ENCODE results near the gene PKDCC.
"Not testable (repeated sequence)": the region's sequence is repeated elsewhere in the genome, so short reads cannot be mapped to it uniquely, and the experiment has no call there.

PKDCC gene

GRCh38 chr2:42064417-42064942 lies 16.7 kb downstream of the PKDCC start:
- no peaks in the 10 kb centered on the region for H3K4me1 Mint-ChIP-seq
- H3K4me3 Mint-ChIP-seq: no peak overlapping the region
- no peaks in the 10 kb centered on the region for H3K9me3 Mint-ChIP-seq
- no peak for DNase-seq
- peaks cover 20% of the 10 kb centered on the region for H3K27me3 Mint-ChIP-seq
- no peak overlapping the region for H3K27ac Mint-ChIP-seq
- ATAC-seq: no peak

- not testable (repeated sequence) for H3K9me3 Mint-ChIP-seq, ATAC-seq, H3K27ac Mint-ChIP-seq
Observed at GRCh38 chr2:42065753-42066152, 17.9 kb downstream of the PKDCC start.

GRCh38 chr2:42067001-42067400 lies 19.2 kb downstream of the PKDCC start:
- H3K27me3 Mint-ChIP-seq: peaks cover 31% of the 10 kb centered on the region
- not testable (repeated sequence) for H3K9me3 Mint-ChIP-seq, H3K27ac Mint-ChIP-seq, ATAC-seq, H3K4me3 Mint-ChIP-seq, H3K4me1 Mint-ChIP-seq, DNase-seq

More at GRCh38 chr2:42065753-42066152, 17.9 kb downstream of the PKDCC start:
- not testable (repeated sequence) for H3K4me1 Mint-ChIP-seq, DNase-seq, H3K4me3 Mint-ChIP-seq
- peaks cover 31% of the 10 kb centered on the region for H3K27me3 Mint-ChIP-seq

DNA sequence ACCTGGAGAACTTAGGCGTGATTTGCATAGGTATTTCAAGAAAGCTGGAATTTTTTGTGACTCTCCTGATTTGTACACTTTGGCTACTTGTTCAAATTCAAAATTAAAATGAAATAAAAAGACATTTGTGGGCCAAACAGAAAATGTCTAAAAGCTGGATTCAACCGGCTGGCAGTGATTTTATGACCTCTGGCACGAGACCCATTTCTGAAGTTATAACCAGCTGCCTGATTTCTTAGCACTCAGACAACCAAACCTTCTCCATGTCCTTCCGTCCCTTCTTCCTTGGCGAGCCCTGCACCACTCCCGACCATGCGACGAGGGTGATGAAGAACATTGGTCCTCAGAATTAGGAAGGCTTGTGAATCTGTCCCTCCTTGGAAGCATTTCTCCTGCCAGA lies 19.7 kb downstream of the PKDCC start:
- H3K4me1 Mint-ChIP-seq: no peaks in the 10 kb centered on the region
- DNase-seq (no peak), ATAC-seq (no peak)
- H3K27ac Mint-ChIP-seq: no peak overlapping the region
- peaks cover 31% of the 10 kb centered on the region for H3K27me3 Mint-ChIP-seq
- no peak overlapping the region for H3K4me3 Mint-ChIP-seq
- H3K9me3 Mint-ChIP-seq: no peaks in the 10 kb centered on the region

DNA sequence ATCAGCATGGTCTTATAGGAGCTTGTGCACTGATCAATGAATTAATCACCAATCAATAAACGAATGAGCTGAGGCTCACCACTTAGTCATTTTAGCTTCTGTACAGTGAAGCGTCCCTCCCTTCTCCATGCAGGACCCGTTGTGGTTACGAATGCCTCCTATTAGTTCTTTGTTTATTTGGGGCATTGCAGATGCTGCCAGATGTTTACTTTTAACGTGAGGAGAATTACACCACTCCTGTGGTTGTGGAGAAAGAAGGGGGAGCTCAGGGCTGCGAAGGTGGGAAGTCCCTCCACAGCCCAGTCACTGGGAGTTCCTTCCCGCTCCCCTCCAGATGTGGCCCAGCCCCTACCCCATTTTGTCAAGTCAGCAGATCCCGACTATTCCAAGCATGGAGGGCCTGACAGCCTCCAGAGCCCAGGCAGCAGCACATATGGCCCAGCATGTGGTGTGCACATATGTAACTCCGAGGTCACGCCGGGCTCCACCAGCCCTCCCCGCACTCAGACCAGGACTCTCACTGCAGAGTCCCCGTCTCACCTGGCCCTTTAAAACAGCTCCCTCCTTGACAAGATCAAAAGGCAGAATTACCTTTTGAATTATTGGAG lies 20.9 kb downstream of the PKDCC start:
- peaks cover 31% of the 10 kb centered on the region for H3K27me3 Mint-ChIP-seq
- no peak overlapping the region for H3K27ac Mint-ChIP-seq

GRCh38 chr2:42069568-42069967 lies 21.7 kb downstream of the PKDCC start:
- DNase-seq: no peak
- H3K9me3 Mint-ChIP-seq: no peaks in the 10 kb centered on the region
- H3K27me3 Mint-ChIP-seq: peaks cover 31% of the 10 kb centered on the region
- no peak overlapping the region for H3K27ac Mint-ChIP-seq
- H3K4me1 Mint-ChIP-seq: no peaks in the 10 kb centered on the region
- H3K4me3 Mint-ChIP-seq: no peak overlapping the region
- no peak for ATAC-seq

More for the DNA sequence above, 20.9 kb downstream of the PKDCC start:
- Mint-ChIP-seq H3K4me1 (no peaks in the 10 kb centered on the region), H3K4me3 (no peak overlapping the region), H3K9me3 (no peaks in the 10 kb centered on the region)
- ATAC-seq (no peak), DNase-seq (no peak)

DNA sequence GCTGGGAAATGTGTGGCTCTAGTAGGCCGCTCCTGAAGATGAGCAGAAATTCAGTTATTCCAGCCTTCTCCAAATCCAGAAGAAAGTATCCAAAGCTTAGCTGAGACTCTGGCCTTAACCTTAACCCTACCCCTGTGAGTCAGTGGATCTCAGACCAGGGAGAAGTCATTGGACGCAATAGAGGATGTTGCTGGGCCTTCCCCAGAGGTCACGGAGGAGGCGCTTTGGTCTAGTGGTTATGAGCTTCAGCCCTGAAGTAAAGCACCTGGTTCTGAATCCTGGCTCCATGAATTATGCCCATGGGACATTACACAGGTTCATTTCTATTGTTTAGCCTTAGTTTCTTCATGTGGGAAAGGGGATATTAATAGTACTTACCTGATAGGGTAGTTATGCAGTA lies 24.0 kb downstream of the PKDCC start:
- no peak for ATAC-seq
- no peaks in the 10 kb centered on the region for H3K4me1 Mint-ChIP-seq

GRCh38 chr2:42072349-42073118 lies 24.7 kb downstream of the PKDCC start:
- Mint-ChIP-seq H3K27ac (no peak overlapping the region), H3K4me1 (no peaks in the 10 kb centered on the region), H3K4me3 (no peak overlapping the region), H3K9me3 (peaks cover 0 to 8% of the 10 kb centered on the region in 2 donors), H3K27me3 (peaks cover 43% of the 10 kb centered on the region)
- DNase-seq (no peak), ATAC-seq (no peak)

More for the DNA sequence above, 24.0 kb downstream of the PKDCC start:
- Mint-ChIP-seq H3K27ac (peak overlapping the region in 1 of 2 donors; percentile 35), H3K27me3 (peaks cover 36% of the 10 kb centered on the region), H3K9me3 (peaks cover 0 to 8% of the 10 kb centered on the region in 2 donors), H3K4me3 (no peak overlapping the region)
- DNase-seq: no peak

DNA sequence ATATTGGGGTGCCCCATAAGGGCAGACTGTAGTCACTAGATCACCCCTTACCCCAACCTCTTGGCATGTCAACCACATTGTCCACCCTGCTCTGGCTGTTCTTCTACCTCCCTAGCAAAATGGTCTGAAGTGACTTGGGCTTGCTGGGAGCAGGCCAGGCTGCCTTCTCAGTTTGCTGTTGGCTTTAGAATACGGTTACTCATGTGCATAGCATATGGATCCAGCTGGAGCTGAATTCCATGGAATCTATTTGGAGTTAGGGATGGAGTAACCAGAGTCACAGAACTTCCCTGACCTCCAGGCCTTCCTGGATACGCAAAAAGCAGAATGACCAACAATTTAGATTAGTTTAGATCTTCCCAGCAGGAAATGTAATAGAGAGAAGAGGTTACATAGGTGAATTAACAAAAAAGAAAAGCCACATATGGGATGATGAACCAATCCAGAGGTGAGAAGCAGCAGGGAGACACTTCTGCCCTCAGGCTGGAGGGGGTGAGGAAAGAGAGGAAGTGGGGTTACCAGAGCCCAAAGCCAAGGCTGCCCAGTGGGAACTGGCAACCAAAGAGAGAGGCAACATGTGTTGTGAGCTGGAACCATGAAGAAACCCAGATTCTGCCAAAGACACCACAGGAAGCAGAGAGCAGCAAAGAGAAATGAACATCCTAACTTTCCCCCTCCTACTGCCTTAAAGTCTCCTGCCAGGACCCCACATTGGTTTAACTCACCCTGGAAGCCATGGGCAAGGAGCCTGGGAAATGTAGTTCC lies 26.1 kb downstream of the PKDCC start:
- Mint-ChIP-seq H3K27ac (peak overlapping the region in 1 of 2 donors; percentile 27), H3K27me3 (peaks cover 37% of the 10 kb centered on the region), H3K4me1 (no peaks in the 10 kb centered on the region), H3K9me3 (peaks cover 0 to 8% of the 10 kb centered on the region in 2 donors), H3K4me3 (no peak overlapping the region)
- no peak for ATAC-seq
- DNase-seq: no peak

DNA sequence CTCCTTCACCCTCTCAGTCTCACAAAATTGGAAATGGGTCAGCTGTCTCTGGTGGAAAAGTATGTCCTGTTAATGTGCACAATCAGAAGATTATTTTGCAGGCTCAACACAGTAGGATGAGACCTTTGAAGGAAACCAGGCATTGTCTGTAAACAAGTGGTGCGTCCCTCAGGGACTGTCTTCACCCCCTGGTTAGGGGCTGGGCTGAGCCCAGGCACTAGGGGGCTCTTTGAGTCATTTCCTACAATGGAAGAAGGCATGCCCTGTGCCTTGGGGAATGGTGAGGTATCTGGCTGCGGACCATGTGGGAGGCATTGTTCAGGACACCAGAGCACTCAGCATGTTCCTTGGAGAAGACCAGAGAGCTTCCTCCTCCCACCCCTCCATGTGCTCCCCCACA lies 26.8 kb downstream of the PKDCC start:
- no peak overlapping the region for H3K4me3 Mint-ChIP-seq
- H3K9me3 Mint-ChIP-seq: peaks cover 0 to 8% of the 10 kb centered on the region in 2 donors
- ATAC-seq: no peak
- peaks cover 37% of the 10 kb centered on the region for H3K27me3 Mint-ChIP-seq
- H3K4me1 Mint-ChIP-seq: no peaks in the 10 kb centered on the region
- no peak for DNase-seq
- H3K27ac Mint-ChIP-seq: no peak overlapping the region

DNA sequence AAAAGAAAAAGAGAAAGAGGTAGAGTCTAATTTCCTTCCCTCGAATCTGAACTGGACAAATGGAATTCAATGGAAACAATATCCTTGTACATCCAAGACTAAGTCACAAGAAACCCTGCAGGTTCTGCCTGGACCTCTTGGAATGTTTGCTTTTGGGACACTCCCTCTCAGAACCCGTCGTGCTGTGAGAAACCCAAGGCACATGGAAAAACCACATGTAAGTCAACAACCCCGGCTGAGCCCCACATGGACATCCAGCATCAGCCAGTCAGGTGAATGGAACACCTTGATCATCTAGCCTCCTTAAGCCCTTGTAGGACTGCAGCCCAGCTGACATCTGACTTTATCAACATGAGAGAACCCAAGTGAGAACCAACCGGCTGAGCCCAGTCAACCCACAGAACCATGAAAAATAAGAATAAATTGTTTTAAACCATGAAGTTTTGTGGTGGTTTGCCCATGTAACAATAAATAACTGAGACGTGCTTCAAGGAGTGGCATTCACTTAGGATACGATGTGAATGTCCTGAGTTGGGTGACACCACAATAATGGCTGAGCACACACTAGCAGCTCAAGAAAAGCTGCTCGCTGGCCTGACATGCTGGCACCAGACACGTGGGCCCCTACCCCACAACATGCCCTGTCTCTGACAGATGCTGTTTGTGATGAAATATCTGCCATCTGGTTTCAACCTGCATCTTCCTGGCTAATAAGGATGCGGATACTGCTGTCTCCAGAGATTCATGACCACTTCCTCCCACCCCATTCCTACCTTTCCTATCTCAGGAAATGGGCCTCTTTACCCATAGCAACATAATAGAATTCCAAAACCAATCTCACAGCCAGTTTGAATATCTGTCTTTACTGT lies 28.8 kb downstream of the PKDCC start:
- Mint-ChIP-seq H3K9me3 (peaks cover 0 to 8% of the 10 kb centered on the region in 2 donors), H3K4me3 (no peak overlapping the region), H3K27ac (no peak overlapping the region), H3K4me1 (no peaks in the 10 kb centered on the region), H3K27me3 (peaks cover 31% of the 10 kb centered on the region)
- DNase-seq: no peak
- no peak for ATAC-seq

GRCh38 chr2:42077343-42077742 lies 29.5 kb downstream of the PKDCC start:
- Mint-ChIP-seq H3K4me3 (no peak overlapping the region), H3K4me1 (no peaks in the 10 kb centered on the region), H3K9me3 (peaks cover 0 to 8% of the 10 kb centered on the region in 2 donors), H3K27ac (no peak overlapping the region), H3K27me3 (peaks cover 31% of the 10 kb centered on the region)
- DNase-seq (no peak), ATAC-seq (no peak)

- H3K27me3 Mint-ChIP-seq: peaks cover 31% of the 10 kb centered on the region
- peaks cover 8% of the 10 kb centered on the region for H3K4me1 Mint-ChIP-seq
- peaks cover 0 to 8% of the 10 kb centered on the region in 2 donors for H3K9me3 Mint-ChIP-seq
- no peak for DNase-seq
- H3K4me3 Mint-ChIP-seq: no peak overlapping the region
- no peak for ATAC-seq
- no peak overlapping the region for H3K27ac Mint-ChIP-seq
Observed at GRCh38 chr2:42079737-42080287, 32.0 kb downstream of the PKDCC start.

DNA sequence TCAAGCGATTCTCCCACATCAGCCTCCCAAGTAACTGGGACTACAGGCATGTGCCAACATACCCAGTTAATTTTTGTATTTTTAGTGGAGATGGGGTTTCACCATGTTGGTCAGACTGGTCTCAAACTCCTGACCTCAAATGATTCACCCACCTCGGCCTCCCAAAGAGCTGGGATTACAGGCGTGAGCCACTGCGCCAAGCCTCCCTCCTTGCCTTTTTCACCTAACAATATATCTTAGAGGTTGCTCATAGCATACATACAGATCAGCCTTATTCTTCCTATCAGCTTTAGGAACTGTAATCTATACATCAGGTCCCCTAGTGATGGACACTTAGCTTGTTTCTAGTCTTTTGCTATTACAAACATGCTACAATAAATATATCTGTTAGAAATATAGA lies 33.3 kb downstream of the PKDCC start:
- H3K27me3 Mint-ChIP-seq: peaks cover 41% of the 10 kb centered on the region
- not testable (repeated sequence) for H3K4me3 Mint-ChIP-seq, DNase-seq, H3K9me3 Mint-ChIP-seq, H3K4me1 Mint-ChIP-seq, ATAC-seq
- peak overlapping the region in 1 of 2 donors; percentile 9 for H3K27ac Mint-ChIP-seq

DNA sequence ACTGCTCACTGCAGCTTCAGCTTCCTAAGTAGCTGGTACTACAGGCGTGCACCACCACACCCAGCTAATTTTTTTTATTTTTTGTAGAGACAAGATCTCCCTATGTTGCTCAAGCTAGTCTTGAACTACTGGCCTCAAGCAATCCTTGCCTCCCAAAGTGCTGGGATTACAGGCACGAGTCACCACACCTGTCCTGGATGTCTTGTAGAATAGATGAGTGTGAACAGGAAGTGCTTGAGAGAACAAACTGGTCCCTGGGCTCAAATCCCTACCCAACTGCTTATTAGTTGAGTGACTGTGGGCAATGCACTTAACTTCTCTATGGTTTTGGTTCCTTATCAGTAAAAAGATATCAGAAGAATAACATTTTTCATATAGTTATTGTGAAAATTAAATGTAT lies 34.2 kb downstream of the PKDCC start:
- DNase-seq (no peak), ATAC-seq (no peak)
- peaks cover 14% of the 10 kb centered on the region for H3K4me1 Mint-ChIP-seq
- no peak overlapping the region for H3K27ac Mint-ChIP-seq
- no peaks in the 10 kb centered on the region for H3K9me3 Mint-ChIP-seq
- no peak overlapping the region for H3K4me3 Mint-ChIP-seq
- H3K27me3 Mint-ChIP-seq: peaks cover 34% of the 10 kb centered on the region

Data from stimulated activated naive CD8-positive, alpha-beta T cell treated with anti-CD3 and anti-CD28 coated beads, Interleukin-15, amount 100 ng/mL, for 72 hours (primary cell).